Endothelial cell of hepatic sinusoid (primary cell): Measurements from ENCODE around the gene AMH.

Source experiments
- in situ Hi-C: cut with HindIII; loops from 2 replicates; pipeline ENCODE4 v1.10.0; 2017; ENCODE audit warnings: low sequenced_read_pairs

AMH gene

DNA sequence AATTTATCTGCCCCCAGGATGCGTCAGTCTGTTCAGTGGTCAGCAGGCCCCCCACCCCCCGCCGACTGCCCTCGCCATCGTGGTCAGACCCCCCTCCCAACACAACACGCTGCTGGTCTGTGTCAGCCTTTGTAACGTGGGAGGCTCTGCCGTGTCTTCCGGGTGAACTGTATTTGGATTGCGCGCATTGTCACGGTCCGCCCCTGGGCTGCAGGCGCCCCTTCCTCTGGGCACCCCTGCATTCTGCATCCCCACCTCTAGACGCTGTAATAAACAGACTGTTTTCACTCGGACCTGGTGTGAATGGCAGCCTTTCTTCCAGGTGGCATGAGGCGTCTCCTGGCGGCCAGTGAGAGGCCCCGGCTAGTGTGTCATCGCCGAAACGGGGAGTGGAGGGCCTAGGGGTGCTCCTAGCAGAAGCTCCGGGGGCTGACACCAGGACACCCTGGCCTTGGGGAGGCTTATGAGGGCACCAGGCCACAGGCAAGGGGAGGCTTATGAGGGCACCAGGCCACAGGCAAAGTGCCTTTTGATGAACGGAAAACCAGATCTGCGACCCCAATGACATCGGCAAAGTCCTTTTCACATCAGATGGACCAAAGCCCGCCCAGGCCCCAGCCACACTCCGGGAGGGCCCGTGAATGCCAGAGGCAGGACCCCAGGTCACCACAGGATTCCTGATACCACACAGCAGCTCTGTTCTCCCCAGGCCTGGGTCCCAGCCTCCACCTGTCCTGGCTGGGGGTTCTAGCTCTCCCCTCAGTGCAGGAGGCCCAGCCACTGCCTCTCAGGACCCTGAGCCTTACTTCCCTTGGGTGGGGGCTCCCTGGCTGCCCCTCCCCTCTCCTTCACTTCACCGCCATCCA, 16.6 kb upstream of the AMH start:
- in situ Hi-C loops: no loop called here

DNA sequence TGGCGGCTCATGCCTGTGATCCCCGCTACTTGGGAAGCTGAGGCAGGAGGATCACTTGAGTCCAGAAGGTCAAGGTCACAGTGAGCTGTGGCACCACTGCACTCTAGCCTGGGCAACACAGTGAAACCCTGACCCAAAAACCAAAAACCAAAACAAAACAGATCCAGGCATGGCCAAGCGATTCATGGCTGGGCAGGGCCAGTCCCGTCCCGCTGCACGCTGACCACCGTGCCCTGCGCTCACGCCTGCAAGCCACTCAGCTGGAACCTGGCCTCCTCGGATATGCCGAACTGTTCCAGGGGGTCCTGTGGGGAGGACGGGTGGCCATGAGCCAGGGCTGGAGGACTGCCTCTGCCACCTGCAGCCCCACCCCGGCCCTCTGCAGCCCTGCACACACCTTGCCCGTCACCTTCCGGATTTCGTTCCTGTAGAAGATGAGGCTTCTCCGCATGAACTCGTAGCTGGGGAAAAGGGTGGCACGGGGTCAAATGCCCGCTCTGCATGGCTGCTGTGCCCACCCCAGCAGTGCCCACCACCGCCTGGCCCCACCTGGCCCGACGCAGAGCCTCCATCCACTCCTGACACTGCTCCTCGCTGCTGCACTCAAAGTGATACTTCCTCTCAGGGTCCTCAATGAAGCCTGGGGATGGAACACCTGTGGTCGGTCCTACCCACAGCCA, 15.4 kb upstream of the AMH start:
- in situ Hi-C loops: no loop called here

DNA sequence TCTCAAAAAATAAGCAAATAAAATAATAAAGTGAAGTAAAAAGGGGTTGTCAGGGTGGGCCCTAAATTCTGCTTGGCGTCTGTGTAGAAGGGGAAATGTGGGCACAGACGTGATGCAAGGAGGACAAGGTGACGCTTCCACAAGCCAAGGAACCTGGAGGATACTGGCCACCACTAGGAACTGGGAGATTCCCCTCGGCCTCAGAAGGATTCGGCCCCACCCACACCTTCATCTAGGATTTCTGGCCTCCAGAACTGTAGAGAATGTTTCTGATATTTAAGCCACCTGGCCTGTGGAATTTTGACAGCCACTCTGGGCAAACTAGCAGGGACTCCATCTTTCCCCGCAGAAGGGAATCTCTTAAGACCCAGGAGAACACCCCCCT, 14.1 kb upstream of the AMH start:
- in situ Hi-C loops: loop anchor here (5.0 kb wide), 1 partner anchor 37 kb away; no protein-coding TSS in a partner anchor

DNA sequence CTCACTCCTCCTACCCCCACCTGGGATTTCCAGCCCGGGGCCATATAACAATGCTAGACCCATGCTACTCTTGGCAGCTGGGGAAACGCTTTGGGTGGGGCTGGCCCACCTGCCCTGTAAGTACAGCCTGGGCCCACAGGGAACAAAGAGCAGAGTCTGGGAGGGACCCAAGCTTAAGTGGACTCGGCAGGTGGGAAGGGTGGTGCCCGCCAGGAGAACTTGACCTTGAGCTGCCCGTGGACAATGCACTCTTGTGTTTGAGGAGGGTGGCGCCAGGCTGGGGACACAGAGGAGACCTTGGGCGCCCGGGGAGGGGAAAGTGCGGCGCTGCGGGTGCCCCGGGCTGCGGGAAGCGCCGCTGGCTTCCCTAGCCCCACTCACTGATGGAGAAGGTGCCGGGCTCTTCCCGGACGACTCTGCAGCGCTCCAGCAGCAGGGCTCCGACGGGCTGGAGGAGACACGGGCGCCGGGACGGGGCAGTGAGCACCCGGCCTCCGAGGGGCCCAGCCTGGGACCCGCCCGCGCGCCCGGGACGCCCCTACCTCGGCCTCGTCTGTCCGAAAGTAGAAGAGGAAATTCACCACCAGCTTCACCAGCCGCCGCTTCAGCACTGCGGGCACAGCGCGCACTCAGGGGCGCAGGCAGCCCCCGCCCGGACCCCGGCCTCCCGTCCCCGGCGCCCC, 13.6 kb upstream of the AMH start:
- in situ Hi-C loops: loop anchor here (5.0 kb wide), 1 partner anchor 37 kb away; no protein-coding TSS in a partner anchor

DNA sequence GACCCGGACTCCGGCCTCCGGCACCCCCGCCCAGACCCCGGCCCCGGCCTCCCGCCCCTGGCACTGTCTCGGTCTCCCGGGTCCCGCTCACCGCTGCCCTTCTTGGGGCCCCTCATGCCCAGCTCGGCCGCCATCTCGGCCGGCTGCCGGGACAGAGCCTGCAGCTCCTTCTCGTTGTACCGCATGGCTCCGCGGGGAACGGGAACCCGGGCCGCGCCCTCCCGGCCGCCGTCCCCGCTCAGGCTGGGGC, 13.1 kb upstream of the AMH start:
- in situ Hi-C loops: loop anchor here (5.0 kb wide), 1 partner anchor 36 kb away; no protein-coding TSS in a partner anchor

DNA sequence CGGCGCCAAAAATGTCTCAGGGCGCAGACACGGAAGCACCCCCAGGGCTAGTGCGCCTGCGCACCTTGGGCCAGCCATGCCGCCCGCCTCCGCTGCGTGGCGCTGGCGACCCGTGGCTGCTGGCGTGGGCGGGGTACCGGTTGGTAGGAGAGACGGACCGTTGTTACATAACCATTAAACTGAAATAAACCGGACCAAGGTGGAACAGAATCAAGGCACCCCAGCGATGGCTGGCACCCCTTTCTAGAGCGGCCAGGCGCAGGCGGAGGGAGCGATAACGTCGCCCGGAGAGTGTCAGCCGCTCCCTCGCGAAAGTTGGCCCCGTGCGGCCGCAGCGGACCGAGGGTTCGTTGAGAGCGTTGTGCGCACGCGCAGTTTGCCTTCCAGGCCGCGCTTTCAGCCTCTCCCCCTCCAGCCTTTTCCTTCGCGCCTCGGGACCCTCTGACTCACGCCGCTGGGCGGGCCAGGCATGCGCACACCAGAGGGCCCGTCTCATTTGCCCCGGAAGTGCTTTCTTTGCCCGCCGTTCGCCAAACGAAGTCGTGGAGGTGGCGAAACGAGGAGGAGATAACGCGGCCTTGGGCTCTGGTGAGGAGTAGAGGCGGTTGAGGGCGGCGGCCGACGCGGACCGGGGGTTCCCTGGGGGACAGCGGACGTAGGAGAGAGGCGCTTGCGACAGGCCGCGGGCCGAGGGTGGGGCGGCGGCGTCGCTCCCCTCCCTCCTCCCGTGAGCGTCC, 12.6 kb upstream of the AMH start, which contains the start of the genes PLEKHJ1 and SF3A2:
TSS of gene PLEKHJ1 (minus strand) at position 16 of the 737 bp plus-strand sequence. CDS start 81 bp downstream, outside the sequence.
TSS of gene SF3A2 (plus strand) at position 511 of the 737 bp plus-strand sequence. CDS start 6,595 bp downstream, outside the sequence.
- in situ Hi-C loops: loop anchor here (5.0 kb wide), 1 partner anchor 36 kb away; no protein-coding TSS in a partner anchor

DNA sequence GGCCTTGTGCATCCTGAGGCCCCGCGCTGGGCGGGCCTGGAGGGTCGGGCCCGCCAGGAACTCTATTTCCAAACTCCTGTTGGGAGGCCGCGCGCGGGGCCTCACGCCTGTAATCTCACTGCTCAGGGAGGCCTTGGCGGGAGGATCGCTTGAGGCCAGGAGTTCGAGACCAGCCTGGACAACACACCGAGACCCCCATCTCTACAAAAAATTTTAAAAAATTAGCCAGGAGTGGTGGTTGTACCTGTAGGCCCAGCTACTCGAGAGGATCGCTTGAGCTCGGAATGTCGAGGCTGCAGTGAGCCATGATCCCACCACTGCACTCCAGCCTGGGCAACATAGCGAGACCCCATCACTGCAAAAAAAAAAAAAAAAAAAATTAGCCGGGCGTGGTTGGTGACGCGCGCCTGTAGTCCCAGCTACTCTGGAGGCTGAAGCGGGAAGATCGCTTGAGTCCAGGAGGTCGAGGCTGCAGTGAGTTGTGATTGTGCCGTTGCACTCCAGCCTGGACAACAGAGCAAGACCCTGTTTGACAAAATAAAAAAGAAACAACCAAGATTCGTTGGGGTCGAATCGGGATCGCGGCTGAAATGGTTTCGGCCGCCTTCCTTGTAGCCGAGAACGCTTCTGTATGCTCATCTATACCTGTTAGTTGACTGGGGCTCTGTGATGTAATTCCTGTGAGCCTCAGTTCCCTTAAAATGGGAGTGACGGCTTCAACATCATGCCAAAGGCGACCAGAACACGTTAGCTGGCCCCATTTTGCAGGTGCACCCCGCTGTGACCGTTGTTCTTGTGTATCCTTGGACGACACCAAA, 11.9 kb upstream of the AMH start:
- in situ Hi-C loops: loop anchor here (5.0 kb wide), 1 partner anchor 35 kb away; no protein-coding TSS in a partner anchor

DNA sequence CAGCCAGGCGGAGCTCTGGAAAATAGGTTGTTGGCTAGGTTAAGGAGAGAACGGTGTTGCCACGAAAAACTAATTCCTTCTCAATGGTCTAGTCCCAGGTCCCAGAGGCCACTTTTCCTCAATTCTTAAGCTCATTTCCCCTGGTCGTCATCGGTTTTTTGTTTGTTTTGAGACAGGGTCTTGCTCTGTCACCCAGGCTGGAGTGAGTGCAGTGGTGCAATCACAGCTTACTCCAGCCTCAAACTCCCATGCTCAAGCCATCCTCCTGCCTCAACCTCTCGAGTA, 11.3 kb upstream of the AMH start:
- in situ Hi-C loops: loop anchor here (5.0 kb wide), 1 partner anchor 34 kb away; no protein-coding TSS in a partner anchor

DNA sequence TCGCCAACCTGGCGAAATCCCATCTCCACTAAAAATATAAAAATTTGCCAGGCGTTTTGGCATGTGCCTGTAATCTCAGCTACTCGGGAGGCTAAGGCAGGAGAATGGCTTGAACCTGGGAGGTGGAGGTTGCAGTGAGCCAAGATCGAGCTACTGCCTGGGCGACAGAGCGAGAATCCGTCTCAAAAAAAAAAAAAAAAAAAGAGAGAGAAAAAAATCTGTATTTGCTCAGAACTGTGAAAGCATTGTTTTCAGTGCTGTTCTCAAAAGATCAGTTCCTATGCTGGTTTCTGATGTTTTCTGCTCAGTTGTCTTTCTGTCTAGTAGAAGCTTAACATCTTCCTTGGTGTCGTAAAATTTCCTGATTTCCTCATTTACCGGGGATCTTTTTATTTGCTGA, 9.9 kb upstream of the AMH start:
- in situ Hi-C loops: loop anchor here (5.0 kb wide), 1 partner anchor 33 kb away; no protein-coding TSS in a partner anchor

DNA sequence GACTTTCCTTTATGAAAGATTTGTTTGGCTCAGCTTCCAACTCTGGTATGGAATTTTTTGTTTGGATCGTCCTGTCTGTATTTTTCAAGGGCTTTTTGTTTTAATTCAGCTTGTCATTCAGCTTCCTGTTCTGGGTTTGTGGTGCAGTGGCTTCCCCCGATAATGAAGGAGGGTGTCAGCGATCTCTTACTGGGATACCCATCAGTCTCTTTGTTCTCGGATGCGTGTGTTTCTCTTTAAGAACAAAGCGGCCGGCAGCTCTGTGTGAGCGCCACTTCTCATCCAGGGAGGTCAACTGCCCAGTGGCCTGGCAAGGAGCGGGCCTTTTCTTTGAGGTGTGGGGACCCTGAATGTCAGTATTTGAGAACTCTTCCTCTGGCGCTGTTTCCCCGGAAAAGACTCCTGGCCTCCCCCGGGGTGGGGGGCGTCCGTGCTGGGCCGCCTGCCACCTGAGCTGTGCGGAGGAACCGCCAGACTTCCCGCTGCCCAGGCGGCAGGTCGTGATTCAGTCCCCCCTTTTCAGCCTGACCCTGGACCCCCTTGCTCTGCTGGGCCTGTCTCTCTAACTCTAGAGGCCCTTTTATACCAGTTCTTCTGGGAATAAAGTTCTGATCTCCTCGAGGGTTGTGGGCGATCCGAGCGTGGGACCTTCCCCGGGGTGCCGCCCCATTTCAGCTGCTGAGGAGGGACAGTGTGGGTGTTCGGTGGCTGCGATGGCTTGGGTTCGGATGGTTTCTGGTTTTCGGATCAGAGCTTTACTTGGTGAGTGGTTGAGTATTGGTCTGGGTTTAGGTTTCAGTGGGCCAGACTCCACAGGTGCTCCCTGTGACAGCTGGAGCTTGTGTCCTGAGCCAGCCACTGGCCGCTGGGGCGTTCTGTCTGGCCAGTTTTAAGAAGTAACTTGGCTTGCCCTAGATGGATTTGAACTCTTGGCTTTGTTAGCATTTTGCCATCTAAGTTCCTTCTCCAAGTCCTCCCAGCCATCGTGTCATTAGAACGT, 9.1 kb upstream of the AMH start:
- in situ Hi-C loops: loop anchor here (5.0 kb wide), 1 partner anchor 32 kb away; no protein-coding TSS in a partner anchor

DNA sequence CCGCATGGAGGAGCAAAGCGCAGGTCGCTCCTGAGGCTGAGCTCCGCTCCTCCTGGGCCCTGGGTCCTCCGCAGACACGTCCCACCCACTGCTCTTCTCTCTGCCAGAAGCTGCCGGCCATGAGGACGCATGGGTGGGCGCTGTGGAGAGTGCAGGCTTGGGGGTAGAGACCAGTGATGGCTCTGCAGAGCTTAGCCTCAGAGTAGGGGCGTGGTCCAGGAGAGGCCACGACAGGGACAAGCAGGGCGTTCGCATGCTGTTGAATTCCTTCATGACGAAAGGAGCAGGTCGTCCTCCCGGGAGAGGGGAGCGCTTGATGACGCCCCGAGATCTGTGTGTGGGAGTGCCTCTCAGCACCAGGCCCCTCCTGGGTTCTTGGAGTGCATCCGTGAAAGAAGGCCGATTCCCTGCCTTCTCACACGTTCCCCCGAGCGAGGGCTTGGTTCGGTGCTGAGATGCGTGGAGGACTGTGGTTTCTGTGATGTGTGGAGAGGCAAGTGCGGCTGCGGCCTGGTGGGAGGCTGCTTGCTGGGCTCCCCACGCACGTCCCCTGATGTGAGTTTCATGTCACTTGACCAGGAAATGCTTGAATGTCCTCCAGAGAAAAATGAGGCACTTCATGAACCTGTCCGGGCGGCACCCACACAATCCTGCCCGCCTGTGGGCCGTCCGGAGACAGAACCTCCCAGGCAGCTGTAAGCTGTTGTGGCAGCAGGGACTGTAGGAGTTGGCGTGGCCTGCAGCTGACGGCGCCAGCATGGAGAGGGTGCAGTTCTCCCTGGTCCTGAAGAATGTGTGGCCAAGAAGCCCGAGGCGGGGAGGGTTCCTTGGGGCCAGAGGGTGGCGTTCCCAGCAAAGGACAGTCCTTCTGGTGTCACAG, 8.0 kb upstream of the AMH start:
- in situ Hi-C loops: no loop called here

DNA sequence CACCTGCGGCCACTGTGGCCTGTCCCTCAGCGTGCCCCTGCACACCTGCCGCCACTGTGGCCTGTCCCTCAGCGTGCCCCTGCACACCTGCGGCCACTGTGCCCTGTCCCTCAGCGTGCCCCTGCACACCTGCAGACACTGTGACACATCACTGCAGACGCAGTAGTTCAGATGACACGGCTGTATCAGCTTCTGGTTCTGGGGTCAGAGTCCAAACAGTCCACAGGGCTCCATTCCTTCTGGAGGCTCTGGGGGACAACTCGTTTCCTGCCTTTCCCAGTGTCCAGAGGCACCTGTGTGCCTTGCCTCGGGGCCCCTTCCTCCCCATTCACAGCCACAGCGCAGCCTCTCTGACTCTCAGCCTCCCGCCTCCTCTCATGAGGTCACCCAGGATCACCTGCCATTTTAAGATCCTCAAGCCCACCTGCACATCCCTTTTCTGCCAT, 7.0 kb upstream of the AMH start:
- in situ Hi-C loops: no loop called here

DNA sequence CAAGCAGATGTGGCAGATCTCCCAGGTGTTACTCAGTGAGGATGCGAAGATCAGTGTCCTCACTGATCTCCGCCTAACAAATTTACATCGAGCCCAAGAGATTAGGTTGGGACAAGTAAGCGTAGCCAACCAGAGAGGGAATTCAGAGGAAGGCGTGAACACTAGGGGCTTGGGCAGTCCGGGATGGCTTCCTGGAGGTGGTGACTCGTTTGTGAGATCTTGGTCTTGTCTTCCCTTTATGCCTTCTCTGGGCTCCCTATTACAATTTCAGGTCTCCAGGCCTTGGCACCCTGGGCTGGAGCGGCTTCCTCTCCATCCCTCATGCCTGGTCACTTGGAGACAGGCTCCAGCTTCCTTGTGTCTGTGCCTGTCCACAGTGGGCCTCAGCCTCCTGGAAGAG, 6.3 kb upstream of the AMH start:
- in situ Hi-C loops: no loop called here

DNA sequence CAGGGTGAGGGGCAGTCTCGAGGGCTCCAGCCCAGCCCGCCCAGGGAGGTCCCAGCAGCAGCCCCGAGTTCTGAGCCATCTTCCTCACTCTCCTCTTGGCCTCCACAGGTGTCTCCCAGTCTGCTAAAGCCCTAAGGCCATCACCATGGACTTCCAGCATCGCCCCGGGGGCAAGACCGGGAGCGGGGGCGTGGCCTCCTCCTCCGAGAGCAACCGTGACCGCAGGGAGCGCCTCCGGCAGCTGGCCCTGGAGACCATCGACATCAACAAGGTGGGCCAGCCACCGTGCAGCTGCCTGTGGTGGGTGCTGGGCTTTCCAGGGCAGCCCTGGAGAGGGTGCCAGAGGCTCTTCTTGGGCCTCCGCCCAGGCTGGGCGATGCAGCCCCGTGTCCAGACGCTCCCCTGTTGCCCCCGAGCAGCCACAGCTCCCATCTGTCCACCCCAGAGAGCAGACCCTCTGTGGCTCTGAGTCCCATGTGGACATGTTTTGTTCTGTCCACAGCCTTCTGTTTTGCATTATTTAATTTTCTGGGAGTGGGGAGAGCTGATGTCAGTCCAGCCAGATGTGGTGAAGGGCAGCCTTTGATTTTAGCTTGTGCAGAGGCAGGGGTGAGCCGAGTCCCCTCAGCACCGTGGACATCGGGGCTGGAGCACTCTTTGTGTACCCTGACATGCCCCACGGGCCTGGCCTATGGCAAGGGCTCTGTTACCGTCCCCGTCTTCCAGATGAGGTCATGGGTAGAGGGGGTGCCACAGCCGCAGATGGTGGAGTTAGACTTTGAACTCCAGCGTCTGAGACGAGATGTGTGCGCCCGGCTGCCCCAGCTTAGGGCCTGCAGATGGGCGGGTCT, 5.6 kb upstream of the AMH start:
- in situ Hi-C loops: no loop called here

DNA sequence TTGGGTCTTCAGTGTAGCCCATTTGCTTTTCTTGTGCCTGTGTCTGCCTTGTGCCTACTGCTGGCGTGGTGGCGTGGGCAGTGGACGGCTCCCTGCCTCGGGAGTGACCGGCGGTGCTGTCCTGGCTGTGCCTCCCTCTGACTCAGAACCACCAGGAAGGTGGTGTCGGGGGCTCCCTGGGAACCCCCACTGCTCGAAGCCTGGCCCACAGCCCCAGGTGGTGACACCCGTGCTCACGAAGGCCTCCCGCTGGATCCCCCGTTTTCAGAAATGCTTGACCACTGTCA, 5.1 kb upstream of the AMH start:
- in situ Hi-C loops: no loop called here

DNA sequence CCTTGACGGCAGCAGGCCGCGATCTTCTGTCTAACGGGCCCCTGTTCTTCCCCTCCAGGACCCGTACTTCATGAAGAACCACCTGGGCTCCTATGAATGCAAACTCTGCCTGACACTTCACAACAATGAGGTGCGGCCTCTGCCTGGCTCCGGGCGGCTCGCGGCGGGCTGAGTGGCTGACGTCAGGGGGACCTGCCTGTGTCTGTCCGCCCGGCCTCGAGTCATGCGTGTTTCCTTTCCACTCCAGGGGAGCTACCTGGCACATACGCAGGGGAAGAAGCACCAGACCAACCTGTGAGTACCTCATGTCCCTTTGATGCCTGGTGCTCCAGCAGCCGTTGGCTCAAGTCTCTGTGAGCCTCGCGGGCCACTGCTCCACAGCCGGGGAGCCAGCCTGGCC, 4.6 kb upstream of the AMH start:
- in situ Hi-C loops: no loop called here

DNA sequence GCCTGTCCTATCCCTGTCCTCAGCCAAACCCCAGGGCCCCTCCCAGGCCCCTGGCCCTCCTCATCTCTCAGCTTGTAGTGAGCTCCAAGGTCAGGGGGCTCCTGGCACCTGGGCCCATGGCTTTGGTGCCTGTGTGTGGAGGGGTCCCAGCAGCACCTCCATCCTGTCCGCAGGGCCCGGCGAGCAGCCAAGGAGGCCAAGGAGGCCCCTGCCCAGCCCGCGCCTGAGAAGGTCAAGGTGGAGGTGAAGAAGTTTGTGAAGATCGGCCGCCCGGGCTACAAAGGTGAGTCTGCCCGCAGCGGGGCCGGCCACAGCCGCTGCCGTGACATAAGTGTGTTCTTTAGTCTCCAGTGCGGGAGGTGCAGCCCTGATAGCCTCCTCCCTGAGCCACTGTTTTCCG, 3.9 kb upstream of the AMH start:
- in situ Hi-C loops: loop anchor here (5.0 kb wide), 1 partner anchor 82 kb away; the partner anchor contains the start of genes LSM7 and SPPL2B
